Esophagus squamous epithelium (tissue), 4 donors: ENCODE results near the gene SHKBP1.

ENCODE experiments used
- CTCF ChIP-seq, 6 experiments: fragments of 450-650 bp in 4 of 6; fragments of 200-600 bp in 2 of 6; sonication (generic) in 2 of 6; IDR thresholded peaks; one replicate each; pipeline ENCODE4 v1.5.1; 2016 to 2019; ENCODE audit warnings: antibody characterized with exemption in 6 of 6, mild to moderate bottlenecking in 4 of 6, moderate library complexity in 4 of 6
- POLR2A ChIP-seq, 4 donors: fragments of 450-650 bp; IDR thresholded peaks; one replicate each; pipeline ENCODE4 v1.6.1; 2017; ENCODE audit warnings: antibody characterized with exemption in 4 of 4, mild to moderate bottlenecking in 4 of 4, moderate library complexity in 3 of 4

- TF ChIP-seq CTCF (IDR thresholded peaks at IDR 0.05) (no peak), POLR2A (IDR thresholded peaks at IDR 0.05) (no peak)
These were observed 23.4 kb downstream of the SHKBP1 start for GRCh38 chr19:40599902-40600569.
